Epithelial cell of proximal tubule (primary cell): Measurements from ENCODE around the gene DTX1. TPM values are rescaled to one million over a fixed set of nuclear protein-coding genes. Genes with fewer than 3 reads are reported as not detected.
"Not testable (repeated sequence)": the region's sequence is repeated elsewhere in the genome, so short reads cannot be mapped to it uniquely, and the experiment has no call there.

ENCODE experiments used
- DNase-seq: peaks from one replicate; pipeline ENCODE4 v3.0.0-alpha.2; 2011; ENCODE audit warnings: low read depth
- H3K4me3 ChIP-seq: 2 replicates; pipeline ENCODE4 v1.5.1; 2011; ENCODE audit warnings: low read depth, mild to moderate bottlenecking, low read length
- CTCF ChIP-seq: conservative IDR thresholded peaks from 2 replicates; pipeline ENCODE4 v1.5.1; 2012; ENCODE audit warnings: low read depth, mild to moderate bottlenecking, low read length
- total RNA-seq: library from RNA; depleted of rRNA; stranded (reverse); fragments of >200 nt; gene quantifications from 2 replicates; pipeline ENCODE4 v1.2.3, GENCODE V29; 2015

Gene DTX1
- total RNA-seq, 1 donor from 2014 or later: not detected

- no peak for TF ChIP-seq CTCF
- H3K4me3 ChIP-seq: no peak overlapping the region
- DNase-seq: no peak
Measured at GRCh38 chr12:113115455-113116126, 59.1 kb downstream of the DTX1 start.

- no peak overlapping the region for H3K4me3 ChIP-seq
- DNase-seq: no peak
- TF ChIP-seq CTCF: no peak
Measured at GRCh38 chr12:113116875-113117274, 60.3 kb downstream of the DTX1 start.

GRCh38 chr12:113117684-113118083, 61.2 kb downstream of the DTX1 start:
- DNase-seq, H3K4me3 ChIP-seq: not testable (repeated sequence)

- no peak for DNase-seq
- TF ChIP-seq CTCF: no peak
Measured at GRCh38 chr12:113118142-113118541, 61.6 kb downstream of the DTX1 start.

GRCh38 chr12:113119980-113120669, 63.6 kb downstream of the DTX1 start:
- TF ChIP-seq CTCF: no peak
- no peak for DNase-seq
- no peak overlapping the region for H3K4me3 ChIP-seq

More at GRCh38 chr12:113118142-113118541, 61.6 kb downstream of the DTX1 start:
- H3K4me3 ChIP-seq: no peak overlapping the region

GRCh38 chr12:113120670-113121370, 64.3 kb downstream of the DTX1 start:
- peak; percentile 5 for TF ChIP-seq CTCF
- no peak for DNase-seq

GRCh38 chr12:113127791-113128199, 71.3 kb downstream of the DTX1 start:
- no peak overlapping the region for H3K4me3 ChIP-seq
- no peak for DNase-seq
- TF ChIP-seq CTCF: no peak

More at GRCh38 chr12:113120670-113121370, 64.3 kb downstream of the DTX1 start:
- H3K4me3 ChIP-seq: no peak overlapping the region
